PC-9 (cell line): ENCODE results near the gene LAMA3. TPM values are rescaled to one million over a fixed set of nuclear protein-coding genes. Genes with fewer than 3 reads are reported as not detected.

Experiments
- BruUV-seq: library from RNA; stranded (reverse); fragments of 400-500 nt; replicated peaks from 2 replicates; lab custom pipeline; 2021; lab: Mats Ljungman, UMichigan
- CTCF ChIA-PET: fragments of 300-600 bp; sonication (Branson Sonifier 250); formaldehyde crosslinking; loops from one replicate; lab custom pipeline; 2022; ENCODE audit warnings: antibody characterized with exemption; lab: Charles Lee
- POLR2A ChIA-PET: fragments of 300-600 bp; sonication (Branson Sonifier 250); formaldehyde crosslinking; loops from one replicate; lab custom pipeline; 2022; ENCODE audit warnings: antibody characterized with exemption; ENCODE audit not compliant: unreplicated experiment; lab: Charles Lee
- DNase-seq, 2 experiments: peaks; one replicate each; pipeline versions ENCODE4 v3.0.0 to v3.0.0-alpha.2; 2015 to 2022; ENCODE audit warnings: mixed read lengths in 1 of 2
- H2AFZ ChIP-seq: fragments of 200-600 bp; sonication (generic); 2 replicates; pipeline ENCODE4 v1.8.1; 2017; ENCODE audit warnings: antibody characterized with exemption
- H3F3A ChIP-seq: fragments of 200-600 bp; sonication (generic); 2 replicates; pipeline ENCODE4 v1.8.1; 2017; ENCODE audit warnings: antibody characterized with exemption, mild to moderate bottlenecking, low read depth; ENCODE audit not compliant: insufficient read depth
- H3K27ac ChIP-seq: fragments of 200-600 bp; sonication (generic); 2 replicates; pipeline ENCODE4 v1.6.1; 2016; ENCODE audit warnings: mixed run types
- H3K27me3 ChIP-seq: fragments of 200-600 bp; sonication (generic); 2 replicates; pipeline ENCODE4 v1.6.1; 2016; ENCODE audit warnings: low read depth, mixed run types; ENCODE audit not compliant: insufficient read depth
- H3K36me3 ChIP-seq: fragments of 200-600 bp; sonication (generic); 2 replicates; pipeline ENCODE4 v1.6.1; 2016; ENCODE audit warnings: low read depth, mixed run types
- H3K4me1 ChIP-seq: fragments of 200-600 bp; sonication (generic); replicated peaks from 2 replicates; pipeline ENCODE4 v1.6.1; 2016; ENCODE audit warnings: mixed run types; ENCODE audit not compliant: insufficient read depth
- H3K4me2 ChIP-seq: fragments of 200-600 bp; sonication (generic); 2 replicates; pipeline ENCODE4 v1.6.1; 2017; ENCODE audit warnings: mixed run types
- H3K4me3 ChIP-seq: fragments of 200-600 bp; sonication (generic); 2 replicates; pipeline ENCODE4 v1.6.1; 2016; ENCODE audit warnings: mixed run types
- H3K79me2 ChIP-seq: fragments of 200-600 bp; sonication (generic); 2 replicates; pipeline ENCODE4 v1.6.1; 2017; ENCODE audit warnings: low read depth, mixed run types
- H3K9me2 ChIP-seq: fragments of 200-600 bp; sonication (generic); 2 replicates; pipeline ENCODE4 v1.8.1; 2017; ENCODE audit warnings: mild to moderate bottlenecking; ENCODE audit not compliant: insufficient read depth
- H3K9me3 ChIP-seq: fragments of 200-600 bp; sonication (generic); 2 replicates; pipeline ENCODE4 v1.8.1; 2016; ENCODE audit warnings: low read depth; ENCODE audit not compliant: insufficient read depth
- H4K20me1 ChIP-seq: fragments of 200-600 bp; sonication (generic); 2 replicates; pipeline ENCODE4 v1.8.1; 2017; ENCODE audit not compliant: insufficient read depth
- CTCF ChIP-seq: fragments of 200-600 bp; sonication (generic); conservative IDR thresholded peaks from 2 replicates; pipeline ENCODE4 v1.6.1; 2017; ENCODE audit warnings: mixed run types, antibody characterized with exemption, mild to moderate bottlenecking, moderate library complexity
- EZH2 ChIP-seq: fragments of 200-600 bp; sonication (generic); IDR thresholded peaks from 2 replicates; pipeline ENCODE4 v1.8.0; 2017; ENCODE audit warnings: antibody characterized with exemption, low read depth
- intact Hi-C: fragments of 100-400 bp; cut with micrococcal nuclease; formaldehyde crosslinking; loops from one replicate; pipeline ENCODE4 v1.10.0; 2022; ENCODE audit not compliant: unreplicated experiment
- total RNA-seq: library from RNA; stranded (reverse); gene quantifications from 2 replicates; pipeline ENCODE4 v1.2.3, GENCODE V29; 2021

Gene LAMA3
- total RNA-seq, 1 experiment from 2014 or later: 44.4 TPM

- Histone ChIP-seq H3K36me3 (no peaks in the 10 kb centered on the region), H3K27ac (no peak overlapping the region), H3K9me2 (no peaks in the 10 kb centered on the region), H3K4me2 (no peak overlapping the region), H4K20me1 (no peaks in the 10 kb centered on the region), H3K9me3 (no peaks in the 10 kb centered on the region), H3K79me2 (no peaks in the 10 kb centered on the region), H3K4me1 (peaks cover 11% of the 10 kb centered on the region), H3K27me3 (no peaks in the 10 kb centered on the region), H3K4me3 (no peak overlapping the region), H2AFZ (no peak overlapping the region), H3F3A (peaks cover 7% of the 10 kb centered on the region)
- POLR2A ChIA-PET: no interaction called here
- intact Hi-C loops: no loop called here
- BruUV-seq: no TSS peak
- no peak for DNase-seq
- TF ChIP-seq EZH2: no peak
- no peak for TF ChIP-seq CTCF
- CTCF ChIA-PET: no interaction called here
These were observed 303.7 kb downstream of the LAMA3 start for GRCh38 chr18:23992941-23993280.

GRCh38 chr18:23994361-23994902 is 305.2 kb downstream of the LAMA3 start:
- 0 out of 2 replicates have a peak overlapping the region, but pooled peaks have one; percentile 26 for H3K4me3 ChIP-seq
- no TSS peak for BruUV-seq

GRCh38 chr18:23995180-23995579 is 305.9 kb downstream of the LAMA3 start:
- no peaks in the 10 kb centered on the region for H3K27me3 ChIP-seq
- DNase-seq: no peak
- no TSS peak for BruUV-seq
- no peak overlapping the region for H3K4me3 ChIP-seq
- POLR2A ChIA-PET: interaction anchor here (0.7 kb wide), 1 partner anchor 31 kb away, joined by 8 read pairs; no protein-coding TSS in a partner anchor
- intact Hi-C loops: no loop called here
- no peaks in the 10 kb centered on the region for H3K9me2 ChIP-seq
- no peak overlapping the region for H2AFZ ChIP-seq
- no peaks in the 10 kb centered on the region for H3K9me3 ChIP-seq
- H4K20me1 ChIP-seq: no peaks in the 10 kb centered on the region
- TF ChIP-seq CTCF (no peak), EZH2 (no peak)
- no peaks in the 10 kb centered on the region for H3K79me2 ChIP-seq
- H3K36me3 ChIP-seq: no peaks in the 10 kb centered on the region
- CTCF ChIA-PET: no interaction called here
- no peak overlapping the region for H3K27ac ChIP-seq
- peaks cover 14% of the 10 kb centered on the region for H3F3A ChIP-seq
- no peak overlapping the region for H3K4me2 ChIP-seq
- H3K4me1 ChIP-seq: peaks cover 29% of the 10 kb centered on the region

More at GRCh38 chr18:23994361-23994902, 305.2 kb downstream of the LAMA3 start:
- intact Hi-C loops: no loop called here
- Histone ChIP-seq H3K4me1 (peaks cover 26% of the 10 kb centered on the region), H4K20me1 (no peaks in the 10 kb centered on the region), H3K27ac (peak overlapping the region; percentile 32; the same call in 1 of the 2 replicates), H2AFZ (no peak overlapping the region), H3K9me3 (no peaks in the 10 kb centered on the region), H3K4me2 (peak overlapping the region; percentile 43), H3F3A (peaks cover 14% of the 10 kb centered on the region), H3K9me2 (no peaks in the 10 kb centered on the region), H3K27me3 (no peaks in the 10 kb centered on the region), H3K36me3 (no peaks in the 10 kb centered on the region), H3K79me2 (no peaks in the 10 kb centered on the region)
- DNase-seq: peak; percentile 40 to 80
- CTCF ChIA-PET: no interaction called here
- no peak for TF ChIP-seq EZH2
- no peak for TF ChIP-seq CTCF
- POLR2A ChIA-PET: no interaction called here
